GM21737 (cell line): ENCODE data around the gene CD177.
"Not testable (repeated sequence)": the region's sequence is repeated elsewhere in the genome, so short reads cannot be mapped to it uniquely, and the experiment has no call there.

Experiments used
- ATAC-seq: cut with Tn5 transposase; IDR thresholded peaks from one replicate; pipeline ENCODE4 v1.9.1; 2021; ENCODE audit warnings: mild to moderate bottlenecking, moderate library complexity; ENCODE audit not compliant: unreplicated experiment

Gene CD177

GRCh38 chr19:43353606-43354304 is at the start of gene CD177:
Gene CD177 (plus strand): TSS chr19:43353686. CDS start chr19:43353715, 29 bp downstream.
- no peak for ATAC-seq

- ATAC-seq: no peak
Measured at GRCh38 chr19:43305642-43306041, 47.8 kb upstream of the CD177 start.

- no peak for ATAC-seq
Measured at GRCh38 chr19:43306097-43306496, 47.4 kb upstream of the CD177 start.

- ATAC-seq: no peak
Measured at GRCh38 chr19:43308244-43308815, 45.2 kb upstream of the CD177 start.

- no peak for ATAC-seq
Measured at GRCh38 chr19:43309466-43309865, 44.0 kb upstream of the CD177 start.

GRCh38 chr19:43310221-43310620 is 43.3 kb upstream of the CD177 start:
- ATAC-seq: no peak

- ATAC-seq: no peak
Measured at GRCh38 chr19:43311256-43311655, 42.2 kb upstream of the CD177 start.

- no peak for ATAC-seq
Measured at GRCh38 chr19:43311706-43312105, 41.8 kb upstream of the CD177 start.

- ATAC-seq: no peak
Measured at GRCh38 chr19:43313711-43314495, 39.6 kb upstream of the CD177 start.

- no peak for ATAC-seq
Measured at GRCh38 chr19:43315851-43316250, 37.6 kb upstream of the CD177 start.

GRCh38 chr19:43316591-43317319 is 36.7 kb upstream of the CD177 start:
- ATAC-seq: no peak

- ATAC-seq: no peak
Measured at GRCh38 chr19:43318203-43318602, 35.3 kb upstream of the CD177 start.

GRCh38 chr19:43318796-43319314 is 34.6 kb upstream of the CD177 start:
- no peak for ATAC-seq

GRCh38 chr19:43320546-43320945 is 32.9 kb upstream of the CD177 start:
- no peak for ATAC-seq

GRCh38 chr19:43326761-43327160 is 26.7 kb upstream of the CD177 start:
- ATAC-seq: not testable (repeated sequence)

GRCh38 chr19:43328561-43328960 is 24.9 kb upstream of the CD177 start:
- not testable (repeated sequence) for ATAC-seq

- not testable (repeated sequence) for ATAC-seq
Measured at GRCh38 chr19:43329049-43329448, 24.4 kb upstream of the CD177 start.

- no peak for ATAC-seq
Measured at GRCh38 chr19:43329989-43330388, 23.5 kb upstream of the CD177 start.

- ATAC-seq: no peak
Measured at GRCh38 chr19:43330726-43331434, 22.6 kb upstream of the CD177 start.

- ATAC-seq: no peak
Measured at GRCh38 chr19:43331435-43332010, 22.0 kb upstream of the CD177 start.
